Lung (tissue), 12 donors: Measurements from ENCODE around the gene ARID5B. TPM values are rescaled to one million over a fixed set of nuclear protein-coding genes. Genes with fewer than 3 reads are reported as not detected.

Experiments used
- ATAC-seq: fragments of 200-7000 bp; cut with Tn5 transposase; one replicate; pipeline ENCODE4 v1.9.1; 2020; ENCODE audit warnings: moderate number of reproducible peaks; ENCODE audit not compliant: insufficient read depth, low FRiP score
- DNase-seq, 3 donors: peaks; one replicate each; pipeline ENCODE4 v3.0.0-alpha.2; 2013 to 2017
- H3K27ac ChIP-seq, 2 donors: one replicate each; pipeline ENCODE4 v1.5.1; 2013; ENCODE audit warnings: mild to moderate bottlenecking in 2 of 2, moderate library complexity in 2 of 2, control low read depth in 1 of 2, inconsistent platforms in 1 of 2, low read depth in 1 of 2, low read length in 1 of 2
- H3K27me3 ChIP-seq, 3 donors: one replicate each; pipeline ENCODE4 v1.5.1; 2013; ENCODE audit warnings: low read length in 2 of 3; ENCODE audit not compliant: control insufficient read depth in 3 of 3, insufficient read depth in 3 of 3
- H3K36me3 ChIP-seq, 4 donors: one replicate each; pipeline ENCODE4 v1.5.1; 2013; ENCODE audit warnings: low read length in 4 of 4, mild to moderate bottlenecking in 1 of 4, moderate library complexity in 1 of 4; ENCODE audit not compliant: control insufficient read depth in 4 of 4, insufficient read depth in 4 of 4
- H3K4me1 ChIP-seq, 5 donors: one replicate each; pipeline ENCODE4 v1.5.1; 2013; ENCODE audit warnings: low read length in 5 of 5, mild to moderate bottlenecking in 2 of 5, moderate library complexity in 1 of 5; ENCODE audit not compliant: control insufficient read depth in 5 of 5, insufficient read depth in 5 of 5
- H3K4me3 ChIP-seq: one replicate; pipeline ENCODE4 v1.5.1; 2013; ENCODE audit warnings: mild to moderate bottlenecking, control low read depth, moderate library complexity
- H3K9ac ChIP-seq, 2 donors: one replicate each; pipeline ENCODE4 v1.5.1; 2013; ENCODE audit warnings: low read length in 2 of 2, control low read depth in 1 of 2; ENCODE audit not compliant: insufficient read depth in 1 of 2
- H3K9me3 ChIP-seq, 4 donors: one replicate each; pipeline ENCODE4 v1.5.1; 2013; ENCODE audit warnings: low read length in 3 of 4, mild to moderate bottlenecking in 1 of 4, moderate library complexity in 1 of 4; ENCODE audit not compliant: control insufficient read depth in 4 of 4, insufficient read depth in 3 of 4
- CTCF ChIP-seq: IDR thresholded peaks from 2 replicates; pipeline ENCODE4 v1.5.1; 2012; ENCODE audit warnings: mild to moderate bottlenecking; ENCODE audit errors: control extremely low read depth, extremely low read depth
- WGBS, 2 donors: extraction: QIAGEN DNeasy Blood & Tissue Kit; methylation state at CpG; one replicate each; pipeline ENCODE4 v1.1.7; 2013; 5-methylcytosine and 5-hydroxymethylcytosine counted together
- polyA plus RNA-seq, 2 donors: library from polyadenylated mRNA; stranded (reverse); fragments of 200-250 nt; gene quantifications; one replicate each; pipeline ENCODE4 v1.2.1, GENCODE V29; 2013
- total RNA-seq, 2 donors: library from RNA; depleted of rRNA in 1 of 2; stranded (reverse); fragments of >200 nt in 1 of 2; gene quantifications; one replicate each; pipeline ENCODE4 v1.2.1, GENCODE V29; 2014 to 2021
- donor health status: control.
- donor health status: control.
- donor health status: Bipolar disorder and iron deficiency.
- donor health status: healthy.
- donor health status: DM: yes; HTN: yes; CAD: no.

The ARID5B gene
- total and polyA plus RNA-seq, 4 donors, result 7.8 to 95.3 (median 22.0) TPM

DNA sequence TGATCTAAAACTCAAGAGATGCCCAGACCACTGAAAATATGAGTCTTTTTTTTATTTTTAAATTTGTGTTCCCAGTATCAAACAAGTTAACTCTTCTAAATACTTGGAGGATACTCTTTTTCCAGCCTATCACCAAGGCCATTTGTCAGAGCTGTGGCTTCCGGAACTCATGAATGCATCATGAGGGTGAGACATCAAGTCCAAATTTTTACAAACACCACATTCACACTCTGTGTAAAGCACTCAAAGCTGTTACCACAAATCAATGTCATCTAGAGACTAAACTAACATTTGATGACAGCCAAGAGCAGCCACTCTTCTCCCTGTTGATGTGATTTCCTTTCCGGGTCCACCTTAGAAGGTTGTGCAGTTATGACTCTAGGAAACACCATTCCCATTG lies 43.8 kb upstream of the ARID5B start:
- H3K4me3 ChIP-seq, result no peak overlapping the region
- ATAC-seq, result no peak
- no peaks in the 10 kb centered on the region for H3K27me3 ChIP-seq
- DNase-seq, result no peak
- no peaks in the 10 kb centered on the region for H3K4me1 ChIP-seq
- no peak overlapping the region for H3K9ac ChIP-seq
- TF ChIP-seq CTCF, result no peak
- 94 to 95% methylated on average over 2 of the region's 2 CpGs for WGBS, 2 donors
- H3K27ac ChIP-seq, result no peak overlapping the region
- no peaks in the 10 kb centered on the region for H3K36me3 ChIP-seq
- no peaks in the 10 kb centered on the region for H3K9me3 ChIP-seq

DNA sequence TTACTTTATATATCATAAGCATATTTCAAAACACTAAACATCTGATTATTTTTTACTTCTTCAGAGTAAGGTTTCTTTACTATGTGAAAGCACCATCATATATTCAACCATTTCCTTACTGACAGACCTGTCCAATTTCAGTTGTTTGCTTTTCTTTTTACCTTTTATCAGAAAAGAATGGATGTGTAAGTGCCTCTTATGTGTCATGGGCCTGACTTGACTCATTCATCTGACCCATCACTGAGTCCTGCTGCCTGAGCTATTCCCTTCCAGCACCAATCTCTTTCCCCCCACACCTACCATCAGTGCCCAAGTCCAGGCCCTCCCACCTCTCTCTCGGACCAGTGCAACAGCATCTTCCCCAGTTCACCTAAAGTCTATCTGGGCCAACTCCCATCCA lies 41.7 kb upstream of the ARID5B start:
- Histone ChIP-seq H3K36me3 (no peaks in the 10 kb centered on the region), H3K27me3 (no peaks in the 10 kb centered on the region), H3K4me3 (no peak overlapping the region), H3K9me3 (no peaks in the 10 kb centered on the region), H3K27ac (no peak overlapping the region), H3K9ac (no peak overlapping the region), H3K4me1 (peaks cover 0 to 5% (median 0%) of the 10 kb centered on the region in 5 donors)
- 92 to 100% methylated on average over 1 of the region's 1 CpG for WGBS, 2 donors
- DNase-seq, result no peak
- no peak for ATAC-seq
- TF ChIP-seq CTCF, result no peak

DNA sequence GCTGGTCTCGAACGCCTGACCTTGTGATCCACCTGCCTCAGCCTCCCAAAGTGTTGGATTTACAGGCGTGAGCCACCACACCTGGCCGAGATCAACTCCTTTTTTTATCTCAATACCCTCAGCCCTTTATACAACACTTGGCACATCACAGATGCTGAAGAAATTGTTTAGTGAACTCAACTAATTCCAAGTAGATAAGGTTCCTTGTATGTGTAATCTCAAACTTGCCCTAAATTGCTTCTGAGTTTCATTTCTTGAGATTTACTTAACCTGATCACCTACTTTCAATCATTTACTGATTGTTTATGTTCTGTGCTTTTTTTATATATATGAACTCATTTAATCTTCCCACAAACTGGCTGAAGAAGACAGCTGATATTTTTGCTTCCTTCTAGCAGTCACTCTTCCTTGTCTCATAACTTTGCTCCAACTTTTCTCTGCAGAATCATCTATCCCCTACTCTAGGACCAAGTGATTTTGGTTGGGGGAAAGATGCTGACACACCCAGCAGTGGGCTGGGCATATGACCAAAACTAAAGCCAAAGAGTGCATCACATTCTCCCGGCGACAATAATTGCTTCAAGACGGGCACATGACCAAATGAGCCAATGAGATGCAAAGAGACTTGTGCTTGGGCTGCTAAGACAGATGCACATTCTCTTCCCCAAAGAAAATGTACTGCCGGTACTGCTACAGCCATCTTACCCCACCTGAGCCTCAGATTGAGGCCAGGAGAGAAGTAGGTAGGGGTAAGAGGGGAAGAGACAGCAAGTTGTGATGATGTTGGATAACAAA lies 40.3 kb upstream of the ARID5B start:
- no peak for TF ChIP-seq CTCF
- Histone ChIP-seq H3K27me3 (no peaks in the 10 kb centered on the region), H3K4me1 (peaks cover 0 to 5% (median 0%) of the 10 kb centered on the region in 5 donors), H3K27ac (no peak overlapping the region), H3K4me3 (no peak overlapping the region), H3K36me3 (no peaks in the 10 kb centered on the region), H3K9me3 (no peaks in the 10 kb centered on the region), H3K9ac (no peak overlapping the region)
- DNase-seq, result no peak
- ATAC-seq, result no peak
- 91 to 94% methylated on average over 8 of the region's 8 CpGs for WGBS, 2 donors
